ENCODE measurements around the gene GPR35.

DNA sequence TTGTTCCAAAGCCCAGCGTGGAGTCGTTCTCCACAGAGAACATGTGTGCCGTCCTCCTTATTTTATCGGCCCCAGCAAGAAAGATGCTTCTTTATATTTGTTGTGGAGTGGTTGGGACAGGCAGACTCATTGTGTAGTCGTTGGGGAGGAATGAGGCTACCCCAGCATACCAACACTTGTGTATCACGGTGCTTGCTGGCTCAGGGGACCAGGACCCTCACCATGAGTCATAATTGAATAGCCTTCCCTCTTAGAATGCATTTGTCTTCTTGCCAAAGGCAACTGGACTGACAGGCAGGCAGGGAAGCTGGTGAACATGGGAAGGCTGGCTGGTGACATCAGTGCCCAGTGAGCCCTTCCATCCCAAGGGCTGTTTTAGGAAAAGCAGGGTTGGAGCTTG is 34.1 kb upstream of the GPR35 start:
- TF ChIP-seq, protein P1, sequence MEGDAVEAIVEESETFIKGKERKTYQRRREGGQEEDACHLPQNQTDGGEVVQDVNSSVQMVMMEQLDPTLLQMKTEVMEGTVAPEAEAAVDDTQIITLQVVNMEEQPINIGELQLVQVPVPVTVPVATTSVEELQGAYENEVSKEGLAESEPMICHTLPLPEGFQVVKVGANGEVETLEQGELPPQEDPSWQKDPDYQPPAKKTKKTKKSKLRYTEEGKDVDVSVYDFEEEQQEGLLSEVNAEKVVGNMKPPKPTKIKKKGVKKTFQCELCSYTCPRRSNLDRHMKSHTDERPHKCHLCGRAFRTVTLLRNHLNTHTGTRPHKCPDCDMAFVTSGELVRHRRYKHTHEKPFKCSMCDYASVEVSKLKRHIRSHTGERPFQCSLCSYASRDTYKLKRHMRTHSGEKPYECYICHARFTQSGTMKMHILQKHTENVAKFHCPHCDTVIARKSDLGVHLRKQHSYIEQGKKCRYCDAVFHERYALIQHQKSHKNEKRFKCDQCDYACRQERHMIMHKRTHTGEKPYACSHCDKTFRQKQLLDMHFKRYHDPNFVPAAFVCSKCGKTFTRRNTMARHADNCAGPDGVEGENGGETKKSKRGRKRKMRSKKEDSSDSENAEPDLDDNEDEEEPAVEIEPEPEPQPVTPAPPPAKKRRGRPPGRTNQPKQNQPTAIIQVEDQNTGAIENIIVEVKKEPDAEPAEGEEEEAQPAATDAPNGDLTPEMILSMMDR (IDR thresholded peaks at IDR 0.05) = no peak
- TF ChIP-seq SIN3A (IDR thresholded peaks at IDR 0.05; ENCODE audit: borderline replicate concordance, insufficient read depth, low read depth, low read length) (no peak), POLR2AphosphoS5 (IDR thresholded peaks at IDR 0.05; ENCODE audit: low read depth, low read length) (no peak)

Data from Panc1 (cell line).